A673 (cell line): ENCODE results near the gene CELF4.

Experiments
- CTCF ChIP-seq: fragments of 300-800, 200-600 bp; sonication (generic); conservative IDR thresholded peaks from 2 replicates; pipeline ENCODE4 v1.5.1; 2017; ENCODE audit warnings: low read depth, mild to moderate bottlenecking, antibody characterized with exemption, low read length, moderate library complexity, mixed read lengths
- EZH2 ChIP-seq: fragments of 200-600 bp; sonication (generic); IDR thresholded peaks from 2 replicates; pipeline ENCODE4 v1.6.1; 2017; ENCODE audit warnings: borderline replicate concordance, low read depth, mild to moderate bottlenecking, mixed read lengths, antibody characterized with exemption, low read length; ENCODE audit not compliant: poor library complexity, severe bottlenecking

DNA sequence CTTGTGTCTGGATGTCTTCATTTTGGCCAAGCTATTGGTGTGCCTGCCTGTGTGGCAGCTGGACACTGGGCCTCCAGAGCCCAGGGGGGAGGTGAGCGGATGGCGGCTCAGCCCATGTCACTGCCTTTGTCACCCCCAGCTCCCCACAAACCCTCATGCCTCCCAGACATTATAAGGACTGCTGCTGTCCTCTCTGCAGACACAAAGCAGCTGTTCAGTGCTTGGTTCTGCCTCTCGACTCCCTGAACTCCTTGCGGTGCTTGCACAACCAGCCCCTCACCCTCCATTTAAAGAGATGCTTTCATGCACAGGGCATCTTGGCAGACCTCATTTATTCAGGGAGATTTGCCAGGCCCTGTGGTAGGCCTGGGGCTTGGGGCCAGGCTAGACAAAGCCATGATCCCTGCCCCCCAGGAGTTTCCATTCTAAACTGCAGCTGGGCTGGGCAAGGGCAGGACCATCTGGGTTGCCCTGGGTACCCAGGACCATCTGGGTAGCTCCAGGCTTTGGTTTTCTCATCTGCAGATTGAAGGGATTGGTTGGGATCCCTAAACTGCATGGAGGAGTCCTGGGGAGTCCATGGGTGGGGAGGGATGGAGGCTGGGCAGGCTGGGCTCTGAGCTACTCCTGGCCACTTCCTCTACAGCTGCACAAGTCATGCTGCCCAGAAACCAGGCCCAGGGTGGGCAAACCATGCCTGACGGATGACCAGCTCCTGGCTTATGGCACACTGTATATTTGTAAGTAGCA is 168.5 kb downstream of the CELF4 start:
- TF ChIP-seq CTCF (no peak), EZH2 (no peak)
